Measurements from ENCODE around the gene AKNAD1.

The AKNAD1 gene

DNA sequence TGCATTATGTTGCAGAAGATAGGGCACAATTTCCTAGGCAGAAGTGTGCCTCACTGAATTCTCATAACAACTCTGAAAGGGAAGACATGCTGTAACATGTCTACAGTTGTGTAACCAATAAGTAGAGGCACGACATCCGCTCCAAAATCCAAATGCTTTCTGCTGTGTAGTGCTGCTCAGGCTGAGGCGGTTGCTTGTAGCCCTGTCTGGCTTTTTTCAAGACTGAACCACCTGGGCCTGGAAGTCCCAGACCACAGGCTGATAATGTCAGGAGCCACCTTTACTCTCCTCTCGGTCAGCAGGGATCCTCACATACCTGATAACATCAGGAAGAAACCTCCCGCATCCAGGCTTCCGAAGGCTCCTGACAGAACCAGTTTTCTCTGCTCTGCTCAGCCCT is 10.9 kb downstream of the AKNAD1 start:
- H3K4me3 ChIP-seq (ENCODE audit: low read length), result no peak overlapping the region
- no peak for DNase-seq (ENCODE audit: low read depth)
- H3K27me3 ChIP-seq (replicated peaks; ENCODE audit: control insufficient read depth, insufficient read depth, low read length), result no peaks in the 10 kb centered on the region
- no peaks in the 10 kb centered on the region for H3K36me3 ChIP-seq (ENCODE audit: control insufficient read depth, insufficient read depth, low read length, severe bottlenecking)
- no peaks in the 10 kb centered on the region for H3K9me3 ChIP-seq (ENCODE audit: control insufficient read depth, low read length)
- no peak overlapping the region for H3K9ac ChIP-seq (ENCODE audit: low read length)
- H3K4me1 ChIP-seq (ENCODE audit: control insufficient read depth, insufficient read depth, low read length), result peaks cover 10% of the 10 kb centered on the region

DNA sequence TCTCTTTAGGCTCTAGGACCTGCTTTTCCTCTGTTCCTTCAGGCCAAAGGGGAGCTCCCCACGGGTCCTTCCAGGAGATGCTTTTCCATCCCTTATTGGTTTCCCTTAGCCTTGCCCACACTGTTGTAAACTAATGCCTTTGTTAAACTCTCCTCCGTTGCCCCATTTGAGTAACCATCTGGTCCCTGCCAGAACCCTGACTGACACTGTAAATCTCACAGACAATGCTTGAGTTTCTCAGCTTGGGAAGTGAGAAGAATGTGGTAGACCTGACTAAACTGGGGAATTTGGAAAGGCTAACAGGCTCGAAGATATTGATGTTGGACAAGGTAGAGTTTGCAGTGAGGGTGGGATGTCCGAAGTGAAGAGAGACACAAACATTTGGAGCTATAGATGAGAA is 11.4 kb downstream of the AKNAD1 start:
- Histone ChIP-seq H3K27me3 (replicated peaks; ENCODE audit: control insufficient read depth, insufficient read depth, low read length) (no peaks in the 10 kb centered on the region), H3K4me3 (ENCODE audit: low read length) (no peak overlapping the region), H3K9me3 (ENCODE audit: control insufficient read depth, low read length) (no peaks in the 10 kb centered on the region), H3K9ac (ENCODE audit: low read length) (no peak overlapping the region), H3K4me1 (ENCODE audit: control insufficient read depth, insufficient read depth, low read length) (peaks cover 10% of the 10 kb centered on the region), H3K36me3 (ENCODE audit: control insufficient read depth, insufficient read depth, low read length, severe bottlenecking) (no peaks in the 10 kb centered on the region)
- no peak for DNase-seq (ENCODE audit: low read depth)

DNA sequence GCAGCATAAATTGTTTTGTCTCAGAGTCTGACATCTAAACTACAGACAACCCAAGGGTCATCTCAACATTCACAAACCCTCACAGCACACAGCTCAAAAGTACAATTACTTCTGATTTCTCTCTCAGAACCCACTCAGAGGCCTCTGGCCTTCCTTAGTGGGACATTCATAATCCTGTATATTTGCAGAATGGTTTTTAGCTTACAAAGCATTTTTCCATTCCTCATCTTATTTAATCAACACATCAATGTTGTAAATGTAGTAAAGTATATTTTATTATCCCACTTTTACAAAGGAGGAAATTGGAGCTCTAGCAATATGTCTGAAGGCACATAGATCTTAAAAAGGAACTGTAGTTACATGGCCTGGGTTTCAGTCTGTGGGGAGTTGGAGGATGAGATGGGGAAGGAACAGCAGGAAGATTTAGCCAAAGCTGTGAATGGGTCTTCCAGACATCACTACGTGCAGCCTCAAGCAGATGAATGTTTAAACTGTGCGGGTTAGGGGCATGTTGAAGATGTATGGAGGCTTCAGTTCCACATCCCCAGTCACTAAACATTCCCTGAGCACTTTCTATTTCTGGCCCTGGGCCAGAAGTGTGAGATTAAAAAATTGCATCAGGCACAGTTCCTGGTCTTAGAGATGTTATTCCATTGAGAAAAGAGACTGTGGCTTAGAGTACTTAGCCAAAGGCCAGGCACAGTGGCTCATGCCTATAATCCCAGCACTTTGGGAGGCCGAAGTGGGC is 13.3 kb downstream of the AKNAD1 start:
- no peaks in the 10 kb centered on the region for H3K9me3 ChIP-seq (ENCODE audit: control insufficient read depth, low read length)
- peak; percentile 11 for DNase-seq (ENCODE audit: low read depth)
- H3K9ac ChIP-seq (ENCODE audit: low read length), result no peak overlapping the region
- H3K36me3 ChIP-seq (ENCODE audit: control insufficient read depth, insufficient read depth, low read length, severe bottlenecking), result no peaks in the 10 kb centered on the region
- no peaks in the 10 kb centered on the region for H3K27me3 ChIP-seq (replicated peaks; ENCODE audit: control insufficient read depth, insufficient read depth, low read length)
- no peak overlapping the region for H3K4me3 ChIP-seq (ENCODE audit: low read length)
- H3K4me1 ChIP-seq (ENCODE audit: control insufficient read depth, insufficient read depth, low read length), result peaks cover 6% of the 10 kb centered on the region

DNA sequence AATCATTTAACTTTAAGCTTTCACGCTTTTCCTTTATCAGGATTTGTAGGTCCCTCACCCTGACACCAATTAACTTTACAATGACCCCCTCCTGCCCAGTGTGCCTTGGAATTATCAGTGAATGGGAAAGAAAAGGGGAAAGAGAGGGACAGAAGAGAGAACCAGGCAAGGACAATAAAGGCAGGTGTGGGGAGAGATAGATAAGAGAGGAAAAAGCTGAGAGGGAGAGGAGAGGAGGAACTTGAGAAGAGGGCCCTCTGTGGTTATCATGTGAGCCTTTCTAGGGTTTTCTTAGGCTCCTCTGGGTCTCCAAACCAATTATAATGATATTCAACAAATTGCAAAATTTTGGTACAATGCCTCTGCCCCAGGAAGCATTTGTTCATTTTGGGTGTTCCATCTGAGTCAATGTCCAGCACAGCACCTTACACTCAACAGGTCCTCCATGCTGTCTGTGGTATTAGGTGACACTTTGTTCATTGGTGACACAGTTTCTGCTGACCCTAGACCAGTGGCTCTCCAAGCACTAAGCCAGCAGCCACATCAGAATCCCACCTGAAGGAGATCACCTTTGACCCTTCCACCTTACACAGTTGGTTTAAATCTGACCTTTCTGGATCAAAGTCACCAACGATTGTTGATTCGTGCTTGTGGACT is 14.2 kb downstream of the AKNAD1 start:
- H3K36me3 ChIP-seq (ENCODE audit: control insufficient read depth, insufficient read depth, low read length, severe bottlenecking), result no peaks in the 10 kb centered on the region
- H3K4me1 ChIP-seq (ENCODE audit: control insufficient read depth, insufficient read depth, low read length), result peaks cover 6% of the 10 kb centered on the region
- no peaks in the 10 kb centered on the region for H3K9me3 ChIP-seq (ENCODE audit: control insufficient read depth, low read length)
- H3K4me3 ChIP-seq (ENCODE audit: low read length), result no peak overlapping the region
- DNase-seq (ENCODE audit: low read depth), result no peak
- H3K9ac ChIP-seq (ENCODE audit: low read length), result no peak overlapping the region
- no peaks in the 10 kb centered on the region for H3K27me3 ChIP-seq (replicated peaks; ENCODE audit: control insufficient read depth, insufficient read depth, low read length)

DNA sequence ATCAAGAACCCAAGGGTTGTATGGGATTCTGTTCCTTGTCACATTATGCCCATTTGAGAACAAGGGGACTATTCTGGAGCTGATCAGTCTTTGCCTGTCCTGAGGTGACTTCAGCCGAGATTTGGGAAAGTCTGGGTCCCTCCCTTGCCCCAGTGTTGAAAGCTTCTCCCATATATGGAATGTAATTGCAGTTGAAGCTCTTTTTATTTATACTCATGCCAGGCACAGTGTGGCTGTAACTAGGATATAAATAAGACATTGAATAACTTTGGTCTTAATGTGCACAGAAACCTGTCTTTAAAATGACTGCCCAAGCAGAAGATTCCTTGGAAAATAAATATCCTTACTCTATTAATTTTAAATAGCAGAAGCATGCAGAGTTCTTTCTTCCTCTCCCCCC is 15.2 kb downstream of the AKNAD1 start:
- no peak overlapping the region for H3K4me3 ChIP-seq (ENCODE audit: low read length)
- no peaks in the 10 kb centered on the region for H3K36me3 ChIP-seq (ENCODE audit: control insufficient read depth, insufficient read depth, low read length, severe bottlenecking)
- no peaks in the 10 kb centered on the region for H3K9me3 ChIP-seq (ENCODE audit: control insufficient read depth, low read length)
- peaks cover 6% of the 10 kb centered on the region for H3K4me1 ChIP-seq (ENCODE audit: control insufficient read depth, insufficient read depth, low read length)
- no peak overlapping the region for H3K9ac ChIP-seq (ENCODE audit: low read length)
- DNase-seq (ENCODE audit: low read depth), result no peak
- H3K27me3 ChIP-seq (replicated peaks; ENCODE audit: control insufficient read depth, insufficient read depth, low read length), result no peaks in the 10 kb centered on the region

DNA sequence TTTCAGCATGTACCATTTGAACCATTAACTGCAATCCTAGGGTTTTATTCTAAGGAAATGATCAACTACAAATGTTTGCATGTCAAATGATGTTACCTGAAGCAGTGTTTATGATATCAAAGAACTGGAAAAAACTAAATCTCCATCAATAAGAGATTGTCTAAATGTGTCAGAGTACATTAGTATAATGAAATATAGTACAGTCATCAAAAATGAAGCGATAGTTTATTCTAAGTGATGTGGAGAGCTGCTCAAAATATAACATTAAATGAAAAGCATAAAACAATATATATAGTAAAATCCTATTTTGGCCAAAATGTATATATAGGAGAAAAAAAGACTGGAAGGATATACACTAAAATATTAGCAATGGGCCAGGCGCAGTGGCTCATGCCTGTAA is 24.0 kb downstream of the AKNAD1 start:
- H3K27me3 ChIP-seq (replicated peaks; ENCODE audit: control insufficient read depth, insufficient read depth, low read length), result no peaks in the 10 kb centered on the region
- peaks cover 46% of the 10 kb centered on the region for H3K4me1 ChIP-seq (ENCODE audit: control insufficient read depth, insufficient read depth, low read length)
- no peaks in the 10 kb centered on the region for H3K36me3 ChIP-seq (ENCODE audit: control insufficient read depth, insufficient read depth, low read length, severe bottlenecking)
- DNase-seq (ENCODE audit: low read depth), result no peak
- H3K4me3 ChIP-seq (ENCODE audit: low read length), result no peak overlapping the region
- H3K9ac ChIP-seq (ENCODE audit: low read length), result no peak overlapping the region
- H3K9me3 ChIP-seq (ENCODE audit: control insufficient read depth, low read length), result no peaks in the 10 kb centered on the region

DNA sequence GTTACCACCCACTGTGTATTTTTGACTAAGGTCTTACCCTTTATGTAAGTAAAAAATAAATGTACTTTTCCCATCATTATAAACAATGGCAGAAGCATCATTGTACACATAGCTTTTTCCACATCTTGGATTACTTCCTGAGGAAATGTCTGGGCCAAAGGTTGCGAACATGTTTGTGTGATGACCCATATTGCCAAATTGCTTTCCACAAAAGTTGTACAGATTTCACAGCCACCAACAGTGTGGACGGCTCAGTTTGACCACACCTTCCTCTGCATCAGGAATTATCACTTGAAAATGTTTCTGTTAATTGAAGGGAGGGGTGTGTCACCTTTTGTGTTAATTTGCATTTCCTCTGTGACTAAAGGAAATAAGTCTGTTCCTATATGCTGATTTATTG is 25.7 kb downstream of the AKNAD1 start:
- DNase-seq (ENCODE audit: low read depth), result peak; percentile 67
- peak overlapping the region; percentile 69 for H3K4me3 ChIP-seq (ENCODE audit: low read length)

DNA sequence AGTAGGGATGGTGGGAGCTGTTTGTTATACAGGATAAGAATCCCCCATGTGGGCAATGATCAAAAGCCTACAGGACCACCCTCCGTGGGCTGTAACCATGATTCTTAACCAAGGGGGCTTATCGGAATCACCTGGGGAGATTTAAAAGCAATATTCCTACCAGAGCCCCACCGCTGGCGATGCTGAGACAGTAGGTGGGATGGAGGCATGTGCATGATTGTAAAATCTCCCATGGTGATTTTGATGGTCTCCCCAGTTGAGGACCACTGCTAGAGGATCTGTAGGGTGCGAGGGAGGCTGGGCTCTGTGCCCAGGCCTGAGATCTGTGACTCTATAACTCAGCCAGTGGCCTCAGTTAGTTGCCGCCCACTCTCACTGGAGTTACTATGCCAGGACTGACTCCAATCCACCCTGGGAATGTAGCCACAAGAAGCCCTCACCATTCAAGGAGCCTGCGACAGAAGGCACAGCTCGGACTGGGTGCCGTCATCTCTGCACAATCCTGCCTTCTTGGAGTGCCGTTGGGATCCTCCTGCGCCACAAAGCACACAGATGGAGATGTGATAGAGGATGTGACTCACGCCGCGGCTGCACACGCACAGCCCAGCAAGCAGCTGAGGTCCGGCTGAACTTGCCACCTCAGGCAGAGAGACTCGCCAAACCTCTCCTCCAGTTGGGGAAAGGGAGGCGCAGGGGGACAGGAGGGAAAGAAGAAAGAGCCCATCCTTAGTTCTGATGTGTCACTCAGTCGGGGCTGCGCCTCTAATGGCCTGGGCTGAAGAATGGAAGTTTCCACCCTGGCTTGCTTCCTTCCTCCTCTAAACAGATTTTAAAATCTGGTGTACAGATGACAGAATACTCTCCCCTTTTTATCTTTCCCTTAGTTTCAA is 26.5 kb downstream of the AKNAD1 start:
- Histone ChIP-seq H3K4me1 (ENCODE audit: control insufficient read depth, insufficient read depth, low read length) (peaks cover 49% of the 10 kb centered on the region), H3K9ac (ENCODE audit: low read length) (peak overlapping the region; percentile 73), H3K36me3 (ENCODE audit: control insufficient read depth, insufficient read depth, low read length, severe bottlenecking) (no peaks in the 10 kb centered on the region), H3K27me3 (replicated peaks; ENCODE audit: control insufficient read depth, insufficient read depth, low read length) (no peaks in the 10 kb centered on the region), H3K4me3 (ENCODE audit: low read length) (peak overlapping the region; percentile 69), H3K9me3 (ENCODE audit: control insufficient read depth, low read length) (no peaks in the 10 kb centered on the region)
- peak; percentile 93 for DNase-seq (ENCODE audit: low read depth)

More for the DNA sequence above, 25.7 kb downstream of the AKNAD1 start:
- Histone ChIP-seq H3K36me3 (ENCODE audit: control insufficient read depth, insufficient read depth, low read length, severe bottlenecking) (no peaks in the 10 kb centered on the region), H3K4me1 (ENCODE audit: control insufficient read depth, insufficient read depth, low read length) (peaks cover 49% of the 10 kb centered on the region), H3K27me3 (replicated peaks; ENCODE audit: control insufficient read depth, insufficient read depth, low read length) (no peaks in the 10 kb centered on the region), H3K9ac (ENCODE audit: low read length) (peak overlapping the region; percentile 73), H3K9me3 (ENCODE audit: control insufficient read depth, low read length) (no peaks in the 10 kb centered on the region)

DNA sequence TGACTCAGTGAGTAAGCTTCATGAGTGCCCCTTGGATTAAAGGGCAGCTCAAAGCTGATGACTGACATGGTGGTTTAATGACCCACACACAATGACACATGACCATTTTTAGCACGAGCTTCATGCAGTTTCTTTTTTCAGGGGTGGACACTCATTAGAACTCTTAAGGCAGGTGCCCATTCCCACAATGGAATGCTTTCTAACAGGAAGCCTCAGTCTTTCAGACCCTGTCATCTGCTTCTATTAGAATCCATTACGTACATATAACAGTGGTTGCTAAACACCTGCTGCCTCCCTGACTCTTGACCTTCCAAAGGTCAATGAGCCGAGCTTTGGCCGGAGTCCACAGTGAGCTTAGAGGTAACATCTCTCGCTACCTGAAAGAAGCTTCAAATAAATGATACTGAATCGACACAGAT is 27.4 kb downstream of the AKNAD1 start:
- peaks cover 49% of the 10 kb centered on the region for H3K4me1 ChIP-seq (ENCODE audit: control insufficient read depth, insufficient read depth, low read length)
- no peaks in the 10 kb centered on the region for H3K9me3 ChIP-seq (ENCODE audit: control insufficient read depth, low read length)
- no peaks in the 10 kb centered on the region for H3K27me3 ChIP-seq (replicated peaks; ENCODE audit: control insufficient read depth, insufficient read depth, low read length)
- no peaks in the 10 kb centered on the region for H3K36me3 ChIP-seq (ENCODE audit: control insufficient read depth, insufficient read depth, low read length, severe bottlenecking)
- DNase-seq (ENCODE audit: low read depth), result no peak
- no peak overlapping the region for H3K4me3 ChIP-seq (ENCODE audit: low read length)
- no peak overlapping the region for H3K9ac ChIP-seq (ENCODE audit: low read length)

DNA sequence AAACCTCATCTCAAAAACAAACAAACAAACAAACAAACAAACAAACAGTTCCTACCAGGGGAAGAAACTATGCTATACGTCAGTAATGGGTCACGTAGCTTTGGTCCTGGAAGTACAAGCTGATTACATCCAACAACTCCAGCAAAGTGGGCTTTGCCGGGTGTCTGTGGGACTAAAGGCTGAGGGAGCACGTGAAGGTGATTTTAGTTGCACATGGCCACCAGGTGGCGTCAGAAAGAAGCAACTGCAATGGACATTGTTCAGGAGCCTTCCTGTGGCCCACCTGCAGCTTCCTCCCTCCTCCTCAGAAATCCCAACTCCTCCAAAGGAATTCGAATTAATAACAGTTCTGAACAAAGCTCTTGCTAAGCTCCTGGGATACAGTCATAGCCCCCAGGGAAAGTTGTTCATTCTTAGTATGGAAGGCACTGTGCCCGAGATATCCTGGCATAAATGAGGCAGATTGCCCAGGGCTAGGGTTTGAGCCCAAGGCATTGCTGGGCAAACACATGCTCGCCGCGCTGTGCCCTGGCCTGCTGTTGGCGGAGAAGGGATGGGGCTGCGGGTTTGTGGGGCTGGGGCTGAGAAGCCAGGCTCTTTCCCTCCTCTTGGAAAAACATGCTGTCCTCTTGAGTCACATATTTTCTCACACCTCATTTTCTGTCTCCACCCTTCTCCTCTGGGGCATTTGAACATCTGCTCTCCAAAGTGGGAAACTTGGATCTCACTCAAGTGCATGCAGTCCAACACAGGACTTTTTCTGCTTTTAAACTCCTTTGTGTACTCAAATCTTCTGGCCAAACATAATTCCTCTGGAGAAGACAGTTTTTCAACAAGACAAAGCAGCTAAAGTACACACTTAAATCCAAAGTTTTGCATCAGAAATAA is 28.6 kb downstream of the AKNAD1 start:
- DNase-seq (ENCODE audit: low read depth), result peak; percentile 93
- Histone ChIP-seq H3K27me3 (replicated peaks; ENCODE audit: control insufficient read depth, insufficient read depth, low read length) (no peaks in the 10 kb centered on the region), H3K4me1 (ENCODE audit: control insufficient read depth, insufficient read depth, low read length) (peaks cover 49% of the 10 kb centered on the region), H3K9me3 (ENCODE audit: control insufficient read depth, low read length) (no peaks in the 10 kb centered on the region), H3K36me3 (ENCODE audit: control insufficient read depth, insufficient read depth, low read length, severe bottlenecking) (no peaks in the 10 kb centered on the region), H3K4me3 (ENCODE audit: low read length) (peak overlapping the region; percentile 45), H3K9ac (ENCODE audit: low read length) (peak overlapping the region; percentile 61)

All from adipocyte (in vitro differentiated cells).